GM23338 (cell line): ENCODE data around the gene COX7A1. TPM values are rescaled to one million over a fixed set of nuclear protein-coding genes. Genes with fewer than 3 reads are reported as not detected.
A peak's percentile ranks its signal among the peaks of the same experiment; 100 is the strongest.

Experiments
- ATAC-seq: fragments of 200-7000 bp; cut with Tn5 transposase; 3 replicates; pipeline ENCODE4 v1.9.1; 2020
- DNase-seq: peaks from one replicate; pipeline ENCODE4 v3.0.0-alpha.2; 2015; ENCODE audit warnings: low spot score
- H2AFZ ChIP-seq: fragments of 200-600 bp; sonication (generic); 2 replicates; pipeline ENCODE4 v1.8.0; 2016; ENCODE audit warnings: antibody characterized with exemption, mild to moderate bottlenecking, moderate library complexity
- H3F3A ChIP-seq: fragments of 200-600 bp; sonication (generic); replicated peaks from 2 replicates; pipeline ENCODE4 v1.8.0; 2017; ENCODE audit warnings: antibody characterized with exemption, mixed run types, low read depth
- H3K27ac ChIP-seq: fragments of 200-600 bp; sonication (generic); 2 replicates; pipeline ENCODE4 v1.6.1; 2016; ENCODE audit warnings: low read depth
- H3K27me3 ChIP-seq: fragments of 200-600 bp; sonication (generic); 2 replicates; pipeline ENCODE4 v1.8.0; 2016; ENCODE audit warnings: mild to moderate bottlenecking, mixed run types, moderate library complexity; ENCODE audit not compliant: insufficient read depth
- H3K36me3 ChIP-seq: fragments of 200-600 bp; sonication (generic); 2 replicates; pipeline ENCODE4 v1.8.0; 2016; ENCODE audit warnings: mild to moderate bottlenecking; ENCODE audit not compliant: insufficient read depth
- H3K4me1 ChIP-seq: fragments of 200-600 bp; sonication (generic); 2 replicates; pipeline ENCODE4 v1.8.0; 2016; ENCODE audit warnings: mild to moderate bottlenecking, moderate library complexity; ENCODE audit not compliant: insufficient read depth
- H3K4me2 ChIP-seq: fragments of 200-600 bp; sonication (generic); 2 replicates; pipeline ENCODE4 v1.7.1; 2017; ENCODE audit warnings: mixed run types
- H3K4me3 ChIP-seq: fragments of 200-600 bp; sonication (generic); 2 replicates; pipeline ENCODE4 v1.6.1; 2016; ENCODE audit warnings: mixed run types
- H3K79me2 ChIP-seq: fragments of 200-600 bp; sonication (generic); replicated peaks from 2 replicates; pipeline ENCODE4 v1.8.0; 2017; ENCODE audit warnings: mild to moderate bottlenecking; ENCODE audit not compliant: insufficient read depth
- H3K9me2 ChIP-seq: fragments of 200-600 bp; sonication (generic); 2 replicates; pipeline ENCODE4 v1.8.0; 2017; ENCODE audit not compliant: insufficient read depth
- H4K20me1 ChIP-seq: fragments of 200-600 bp; sonication (generic); replicated peaks from 2 replicates; pipeline ENCODE4 v1.8.0; 2017; ENCODE audit warnings: mild to moderate bottlenecking; ENCODE audit not compliant: insufficient read depth
- H3K27ac Mint-ChIP-seq: 2 replicates; pipeline ENCODE4 v1.8.0; 2020; ENCODE audit warnings: inconsistent platforms, mild to moderate bottlenecking, moderate library complexity, mixed read lengths
- H3K27me3 Mint-ChIP-seq: 3 replicates; pipeline ENCODE4 v1.8.0; 2022; ENCODE audit warnings: low read depth, mild to moderate bottlenecking, moderate library complexity, mixed read lengths, inconsistent platforms; ENCODE audit not compliant: insufficient read depth, poor library complexity
- H3K36me3 Mint-ChIP-seq: 3 replicates; pipeline ENCODE4 v1.8.0; 2021; ENCODE audit warnings: low read depth, mild to moderate bottlenecking, inconsistent platforms, moderate library complexity, mixed read lengths
- H3K4me1 Mint-ChIP-seq: 3 replicates; pipeline ENCODE4 v1.8.0; 2020; ENCODE audit warnings: mild to moderate bottlenecking, inconsistent platforms, mixed read lengths
- H3K4me3 Mint-ChIP-seq: 3 replicates; pipeline ENCODE4 v1.8.0; 2021; ENCODE audit warnings: moderate library complexity, mild to moderate bottlenecking, inconsistent platforms, mixed read lengths
- H3K9me3 Mint-ChIP-seq: 3 replicates; pipeline ENCODE4 v1.8.0; 2020; ENCODE audit warnings: moderate library complexity, mild to moderate bottlenecking, inconsistent platforms, mixed read lengths
- CREB1 ChIP-seq: fragments of 250-450 bp; sonication (Bioruptor Pico); IDR thresholded peaks from 2 replicates; pipeline ENCODE4 v1.5.0; 2020; ENCODE audit warnings: low read depth, mild to moderate bottlenecking, moderate library complexity
- CTCF ChIP-seq, 2 experiments: fragments of 200-600 bp in 1 of 2; sonication (generic) in 1 of 2; conservative IDR thresholded peaks; 2 replicates each; pipeline versions ENCODE4 v1.5.1 to v1.6.1; 2016 to 2017; ENCODE audit warnings: antibody characterized with exemption in 2 of 2, low read depth in 2 of 2, mild to moderate bottlenecking in 2 of 2, moderate library complexity in 1 of 2
- EZH2 ChIP-seq: fragments of 200-600 bp; sonication (generic); IDR thresholded peaks from one replicate; pipeline ENCODE4 v1.8.0; 2017; ENCODE audit warnings: antibody characterized with exemption, mild to moderate bottlenecking, low read depth; ENCODE audit not compliant: unreplicated experiment
- NANOG ChIP-seq: IDR thresholded peaks from 2 replicates; pipeline ENCODE4 v1.6.1; 2016; ENCODE audit warnings: antibody characterized with exemption, borderline replicate concordance
- POLR2AphosphoS5 ChIP-seq: IDR thresholded peaks from 2 replicates; pipeline ENCODE4 v1.6.1; 2016; ENCODE audit warnings: antibody characterized with exemption, low read depth
- REST ChIP-seq: IDR thresholded peaks from one replicate; pipeline ENCODE4 v1.6.1; 2018; ENCODE audit warnings: antibody characterized with exemption; ENCODE audit not compliant: unreplicated experiment
- STAT1 ChIP-seq: IDR thresholded peaks from one replicate; pipeline ENCODE4 v1.6.1; 2016; ENCODE audit warnings: antibody characterized with exemption; ENCODE audit not compliant: unreplicated experiment
- ZNF114 ChIP-seq: fragments of 250-450 bp; sonication (Bioruptor Pico); IDR thresholded peaks from 2 replicates; pipeline ENCODE4 v1.5.0; 2020; ENCODE audit warnings: mild to moderate bottlenecking, moderate library complexity
- ZNF462 ChIP-seq: fragments of 250-450 bp; sonication (Bioruptor Pico); IDR thresholded peaks from 2 replicates; pipeline ENCODE4 v1.5.0; 2020; ENCODE audit warnings: mild to moderate bottlenecking, moderate library complexity
- polyA plus RNA-seq: library from polyadenylated mRNA; unstranded; fragments of >200 nt; fragmentation: Nextera tagmentation; extraction: Ambion mirVana; gene quantifications from 2 replicates; pipeline ENCODE4 v1.2.1, GENCODE V29; 2016
- total RNA-seq: library from RNA; depleted of rRNA; stranded (reverse); fragments of >200 nt; shearing (Covaris generic); gene quantifications from 2 replicates; pipeline ENCODE4 v1.2.3, GENCODE V29; 2014

The COX7A1 gene
- total and polyA plus RNA-seq, 2 experiments from 2014 or later: 0.52 to 5.5 TPM

DNA sequence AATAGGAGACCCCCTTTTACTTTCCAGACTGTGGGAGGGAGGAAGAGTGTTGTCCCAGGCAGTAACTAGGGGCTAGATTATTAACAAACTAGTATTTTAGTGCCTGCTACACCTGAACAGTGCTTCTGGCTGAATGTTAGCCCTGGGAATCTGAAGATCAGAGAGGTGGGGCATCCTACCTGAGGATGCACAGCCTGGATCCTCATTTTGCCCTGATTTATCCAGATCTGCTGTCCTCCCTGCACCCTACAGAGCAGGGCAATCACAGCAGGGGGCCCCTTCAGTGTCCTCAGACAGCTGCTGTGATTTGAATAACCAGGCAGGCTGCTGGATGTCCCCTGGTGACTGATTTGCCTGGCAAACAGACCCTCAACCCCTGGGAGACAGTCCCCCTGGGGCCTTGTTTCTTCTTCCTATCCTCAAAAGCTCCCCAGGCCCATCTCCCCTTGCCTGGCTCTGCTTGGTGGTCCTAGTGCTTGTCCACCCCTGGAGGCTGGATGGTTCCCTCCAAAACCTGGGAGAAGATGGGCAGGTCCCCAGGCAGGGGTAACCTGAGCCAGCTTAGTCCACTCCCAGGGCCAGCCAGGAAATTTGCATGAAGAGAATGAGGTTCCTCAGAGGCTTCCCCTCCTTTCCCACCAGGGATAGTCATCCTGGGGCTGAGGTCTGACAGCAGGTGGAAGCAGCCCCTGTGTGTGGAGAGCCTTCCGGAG is 41.6 kb downstream of the COX7A1 start, which contains the start of gene OVOL3:
TSS of gene OVOL3 (plus strand) at position 657 of the 713 bp plus-strand sequence. CDS start 60 bp downstream, outside the sequence.
- peak within 1 kb of the TSS; percentile 23; the same call in 1 of the 2 replicates for H3K4me3 ChIP-seq
- Mint-ChIP-seq H3K27me3 (peaks cover 23% of the 10 kb centered on the region), H3K36me3 (peaks cover 32% of the 10 kb centered on the region), H3K4me1 (peaks cover 29% of the 10 kb centered on the region), H3K27ac (peak within 1 kb of the TSS; percentile 50; the same call in 1 of the 2 replicates), H3K4me3 (no peak within 1 kb of the TSS), H3K9me3 (no peaks in the 10 kb centered on the region)
- H3K36me3 ChIP-seq: no peaks in the 10 kb centered on the region; the same call in 1 of the 2 replicates
- peak within 1 kb of the TSS; percentile 65 for H3K4me2 ChIP-seq
- H3F3A ChIP-seq: peaks cover 16% of the 10 kb centered on the region
- no peaks in the 10 kb centered on the region for H3K9me2 ChIP-seq
- peak within 1 kb of the TSS; percentile 32; the same call in 1 of the 2 replicates for H3K27ac ChIP-seq
- ATAC-seq: peak; percentile 18
- TF ChIP-seq ZNF462 (CRISPR knock-in tag) (no peak), STAT1 (no peak)
- peaks cover 6% of the 10 kb centered on the region; the same call in 1 of the 2 replicates for H4K20me1 ChIP-seq
- peaks cover 8% of the 10 kb centered on the region; the same call in 1 of the 2 replicates for H3K79me2 ChIP-seq
- no peak within 1 kb of the TSS for H2AFZ ChIP-seq
- H3K4me1 ChIP-seq: peaks cover 15% of the 10 kb centered on the region
- no peaks in the 10 kb centered on the region for H3K27me3 ChIP-seq
- peak; percentile 85 for DNase-seq

- peaks cover 12% of the 10 kb centered on the region for H3F3A ChIP-seq
- Mint-ChIP-seq H3K4me3 (no peak overlapping the region), H3K9me3 (no peaks in the 10 kb centered on the region)
- no peak for TF ChIP-seq EZH2
- TF ChIP-seq CTCF (conservative IDR thresholded peaks at IDR 0.05; ENCODE audit: low read depth in 2 of 2): no peak
- no peak for TF ChIP-seq NANOG
- TF ChIP-seq POLR2AphosphoS5: no peak
- no peak for TF ChIP-seq REST
- no peak for TF ChIP-seq CREB1 (CRISPR knock-in tag)
- TF ChIP-seq ZNF114 (CRISPR knock-in tag): no peak
Measured at GRCh38 chr19:36108684-36109083, 43.6 kb downstream of the COX7A1 start.

More at GRCh38 chr19:36108684-36109083, 43.6 kb downstream of the COX7A1 start:
- H3K9me2 ChIP-seq: no peaks in the 10 kb centered on the region
- peaks cover 9% of the 10 kb centered on the region for H3K27me3 Mint-ChIP-seq
- no peak overlapping the region for H3K4me2 ChIP-seq
- H3K36me3 Mint-ChIP-seq: peaks cover 41% of the 10 kb centered on the region
- ATAC-seq (no peak), DNase-seq (no peak)
- no peak overlapping the region for H2AFZ ChIP-seq
- H3K4me1 ChIP-seq: peaks cover 15% of the 10 kb centered on the region
- no peak overlapping the region for H3K27ac Mint-ChIP-seq
- no peak overlapping the region for H3K27ac ChIP-seq
- H3K4me1 Mint-ChIP-seq: peaks cover 27% of the 10 kb centered on the region
- H3K36me3 ChIP-seq: peaks cover 6% of the 10 kb centered on the region
- H3K79me2 ChIP-seq: 0 out of 2 replicates have a peak, but pooled peaks cover 4% of the 10 kb centered on the region
- no peak overlapping the region for H3K4me3 ChIP-seq
- peaks cover 6% of the 10 kb centered on the region; the same call in 1 of the 2 replicates for H4K20me1 ChIP-seq
- H3K27me3 ChIP-seq: no peaks in the 10 kb centered on the region
